H9 (cell line): ENCODE data around the gene CARD6. TPM values are rescaled to one million over a fixed set of nuclear protein-coding genes. Genes with fewer than 3 reads are reported as not detected.
A peak's percentile ranks its signal among the peaks of the same experiment; 100 is the strongest.

Experiments used
- DNase-seq: peaks from one replicate; pipeline ENCODE4 v3.0.0-alpha.2; 2017
- H2AFZ ChIP-seq: one replicate; pipeline ENCODE4 v1.6.1; 2013; ENCODE audit warnings: mild to moderate bottlenecking, low read length, control low read depth, moderate library complexity
- H2AK5ac ChIP-seq: 2 replicates; pipeline ENCODE4 v1.6.1; 2013; ENCODE audit warnings: low read length, control low read depth, mixed read lengths; ENCODE audit not compliant: insufficient read length
- H2BK120ac ChIP-seq: one replicate; pipeline ENCODE4 v1.6.1; 2013; ENCODE audit warnings: low read depth, mild to moderate bottlenecking, low read length, control low read depth, inconsistent platforms; ENCODE audit not compliant: poor library complexity, severe bottlenecking
- H2BK12ac ChIP-seq: 2 replicates; pipeline ENCODE4 v1.6.1; 2013; ENCODE audit warnings: low read length, control low read depth, mixed read lengths, low read depth; ENCODE audit not compliant: insufficient read length
- H2BK15ac ChIP-seq: 2 replicates; pipeline ENCODE4 v1.6.1; 2013; ENCODE audit warnings: low read depth, low read length, control low read depth
- H2BK20ac ChIP-seq: one replicate; pipeline ENCODE4 v1.6.1; 2013; ENCODE audit warnings: low read depth, mild to moderate bottlenecking, low read length, control low read depth, inconsistent platforms; ENCODE audit not compliant: poor library complexity, severe bottlenecking
- H2BK5ac ChIP-seq: 2 replicates; pipeline ENCODE4 v1.6.1; 2013; ENCODE audit warnings: low read length, control low read depth, mixed read lengths; ENCODE audit not compliant: insufficient read length
- H3K14ac ChIP-seq: 2 replicates; pipeline ENCODE4 v1.6.1; 2013; ENCODE audit warnings: low read length, control low read depth; ENCODE audit not compliant: insufficient read depth
- H3K18ac ChIP-seq: 2 replicates; pipeline ENCODE4 v1.6.1; 2013; ENCODE audit warnings: low read depth, mild to moderate bottlenecking, mixed read lengths, low read length, control low read depth; ENCODE audit not compliant: insufficient read length
- H3K23ac ChIP-seq: 2 replicates; pipeline ENCODE4 v1.6.1; 2013; ENCODE audit warnings: low read length, control low read depth, mixed read lengths, low read depth; ENCODE audit not compliant: insufficient read length
- H3K23me2 ChIP-seq: 2 replicates; pipeline ENCODE4 v1.6.1; 2013; ENCODE audit warnings: low read depth, mild to moderate bottlenecking, mixed read lengths, low read length, control low read depth; ENCODE audit not compliant: insufficient read length, poor library complexity, severe bottlenecking
- H3K27ac ChIP-seq: 2 replicates; pipeline ENCODE4 v1.5.1; 2013; ENCODE audit warnings: low read length, control low read depth, mixed read lengths, low read depth; ENCODE audit not compliant: insufficient read length
- H3K27me3 ChIP-seq: 2 replicates; pipeline ENCODE4 v1.6.1; 2013; ENCODE audit warnings: low read length, control low read depth, inconsistent platforms; ENCODE audit not compliant: insufficient read depth
- H3K4ac ChIP-seq: 2 replicates; pipeline ENCODE4 v1.6.1; 2013; ENCODE audit warnings: low read depth, mild to moderate bottlenecking, control low read depth, inconsistent platforms, low read length, moderate library complexity
- H3K4me1 ChIP-seq: 2 replicates; pipeline ENCODE4 v1.6.1; 2013; ENCODE audit warnings: low read length, control low read depth, inconsistent platforms; ENCODE audit not compliant: insufficient read depth
- H3K4me2 ChIP-seq: 2 replicates; pipeline ENCODE4 v1.6.1; 2013; ENCODE audit warnings: low read length, control low read depth, mixed read lengths; ENCODE audit not compliant: insufficient read length, insufficient read depth
- H3K56ac ChIP-seq: 2 replicates; pipeline ENCODE4 v1.6.1; 2013; ENCODE audit warnings: low read depth, mild to moderate bottlenecking, mixed read lengths, low read length, control low read depth; ENCODE audit not compliant: insufficient read length
- H3K79me1 ChIP-seq: 2 replicates; pipeline ENCODE4 v1.6.1; 2013; ENCODE audit warnings: low read depth, mild to moderate bottlenecking, moderate library complexity, low read length, control low read depth, inconsistent platforms; ENCODE audit not compliant: insufficient read depth, poor library complexity, severe bottlenecking
- H3K79me2 ChIP-seq: 2 replicates; pipeline ENCODE4 v1.6.1; 2013; ENCODE audit warnings: low read length, control low read depth, inconsistent platforms; ENCODE audit not compliant: insufficient read depth
- H3K9ac ChIP-seq: 2 replicates; pipeline ENCODE4 v1.6.1; 2013; ENCODE audit warnings: low read length, control low read depth, mixed read lengths; ENCODE audit not compliant: insufficient read length; ENCODE audit errors: extremely low read depth
- H3K9me3 ChIP-seq: one replicate; pipeline ENCODE4 v1.6.1; 2013; ENCODE audit warnings: low read depth, low read length, inconsistent platforms; ENCODE audit not compliant: control insufficient read depth
- H3T11ph ChIP-seq: one replicate; pipeline ENCODE4 v1.6.1; 2013; ENCODE audit warnings: mild to moderate bottlenecking, low read length, control low read depth, inconsistent platforms
- H4K20me1 ChIP-seq: one replicate; pipeline ENCODE4 v1.6.1; 2013; ENCODE audit not compliant: control insufficient read depth, insufficient read length, insufficient read depth
- H4K5ac ChIP-seq: 2 replicates; pipeline ENCODE4 v1.6.1; 2013; ENCODE audit warnings: low read depth, mild to moderate bottlenecking, mixed read lengths, low read length, control low read depth; ENCODE audit not compliant: insufficient read length
- H4K8ac ChIP-seq: replicated peaks from 2 replicates; pipeline ENCODE4 v1.6.1; 2013; ENCODE audit warnings: low read length, control low read depth, mixed read lengths, low read depth; ENCODE audit not compliant: insufficient read length
- H4K91ac ChIP-seq: 2 replicates; pipeline ENCODE4 v1.6.1; 2013; ENCODE audit warnings: low read depth, mild to moderate bottlenecking, moderate library complexity, mixed read lengths, low read length, control low read depth; ENCODE audit not compliant: insufficient read length
- H3K27ac Mint-ChIP-seq, 3 experiments: 2 replicates in 2 of 3; 3 replicates in 1 of 3; pipeline ENCODE4 v1.8.0; 2020 to 2021; ENCODE audit warnings: mixed read lengths in 3 of 3, mild to moderate bottlenecking in 1 of 3, moderate library complexity in 1 of 3
- H3K27me3 Mint-ChIP-seq: 2 replicates; pipeline ENCODE4 v1.8.0; 2021; ENCODE audit warnings: low read depth, mild to moderate bottlenecking, moderate library complexity, mixed read lengths
- H3K36me3 Mint-ChIP-seq, 3 experiments: 2 replicates in 2 of 3; 3 replicates in 1 of 3; pipeline ENCODE4 v1.8.0; 2020 to 2021; ENCODE audit warnings: low read depth in 3 of 3, mixed read lengths in 3 of 3; ENCODE audit not compliant: insufficient read depth in 1 of 3
- H3K4me1 Mint-ChIP-seq, 2 experiments: 2 replicates each; pipeline ENCODE4 v1.8.0; 2020; ENCODE audit warnings: mixed read lengths in 2 of 2
- H3K4me3 Mint-ChIP-seq, 2 experiments: 2 replicates in 1 of 2; 3 replicates in 1 of 2; pipeline ENCODE4 v1.8.0; 2020 to 2021; ENCODE audit warnings: mild to moderate bottlenecking in 2 of 2, mixed read lengths in 2 of 2, moderate library complexity in 1 of 2
- H3K9me3 Mint-ChIP-seq, 2 experiments: 2 replicates in 1 of 2; 3 replicates in 1 of 2; pipeline ENCODE4 v1.8.0; 2020; ENCODE audit warnings: mild to moderate bottlenecking in 2 of 2, mixed read lengths in 2 of 2, moderate library complexity in 1 of 2
- CTCF ChIP-seq: fragments of 200-600 bp; sonication (generic); conservative IDR thresholded peaks from 3 replicates; pipeline ENCODE4 v1.8.0; 2021; ENCODE audit warnings: antibody characterized with exemption, mild to moderate bottlenecking
- WGBS: extraction: QIAGEN DNeasy Blood & Tissue Kit; methylation state at CpG from one replicate; pipeline ENCODE4 v1.1.7; 2013; ENCODE audit warnings: missing lambda C conversion rate, low lambda C conversion rate, mixed read lengths; ENCODE audit not compliant: insufficient read length; ENCODE audit errors: extremely low coverage; 5-methylcytosine and 5-hydroxymethylcytosine counted together
- total RNA-seq: library from RNA; stranded (reverse); gene quantifications from 2 replicates; pipeline ENCODE4 v1.2.1, GENCODE V29; 2021

Gene CARD6
- total RNA-seq, 1 experiment from 2014 or later = 0.35 TPM

- TF ChIP-seq CTCF = no peak
- H3K36me3 Mint-ChIP-seq = peaks cover 74 to 78% (median 77%) of the 10 kb centered on the region in 3 experiments
- Histone ChIP-seq H3K4ac (no peak overlapping the region), H2AK5ac (no peak overlapping the region), H3K27ac (no peak overlapping the region), H2BK120ac (no peak overlapping the region), H3K4me2 (no peak overlapping the region), H3K9me3 (no peaks in the 10 kb centered on the region), H3K18ac (no peak overlapping the region), H3T11ph (no peak overlapping the region), H3K79me1 (no peaks in the 10 kb centered on the region), H4K91ac (no peak overlapping the region), H2BK12ac (no peak overlapping the region), H3K79me2 (peaks cover 13% of the 10 kb centered on the region; the same call in 1 of the 2 replicates), H2BK20ac (no peak overlapping the region), H2BK15ac (no peak overlapping the region), H3K23me2 (peaks cover 25% of the 10 kb centered on the region), H4K5ac (no peak overlapping the region), H3K56ac (no peak overlapping the region), H3K27me3 (no peaks in the 10 kb centered on the region), H3K9ac (peak overlapping the region; percentile 18), H3K4me1 (no peaks in the 10 kb centered on the region), H4K20me1 (no peaks in the 10 kb centered on the region), H3K14ac (no peak overlapping the region), H2BK5ac (no peak overlapping the region), H4K8ac (no peak overlapping the region), H2AFZ (no peak overlapping the region), H3K23ac (no peak overlapping the region)
- peaks cover 3 to 6% of the 10 kb centered on the region in 2 experiments; a peak in 2 of 5 replicates for H3K9me3 Mint-ChIP-seq
- H3K4me3 Mint-ChIP-seq = peak overlapping the region; percentile 100
- no CpG with 5 or more reads among the region's 4 CpGs for whole genome bisulfite sequencing
- DNase-seq = no peak
- no peaks in the 10 kb centered on the region for H3K27me3 Mint-ChIP-seq
- H3K4me1 Mint-ChIP-seq = peaks cover 31 to 69% of the 10 kb centered on the region in 2 experiments
- peak overlapping the region in 2 of 3 experiments; percentile 78 to 100; a peak in 2 of 7 replicates for H3K27ac Mint-ChIP-seq
These were observed 8.8 kb upstream of the CARD6 start for GRCh38 chr5:40832345-40832744.
